Activated CD4-positive, CD25-positive, alpha-beta regulatory T cell treated with anti-CD3 and anti-CD28 coated beads, Interleukin-2, amount 50 U/mL, for 24 hours (primary cell): ENCODE data around the gene OPN1SW.
A peak's percentile ranks its signal among the peaks of the same experiment; 100 is the strongest.

Experiments used
- ATAC-seq, 2 donors: fragments of 150-1000 bp; cut with Tn5 transposase; one replicate each; pipeline ENCODE4 v1.10.0; 2021; ENCODE audit warnings: mild to moderate bottlenecking in 1 of 2, moderate library complexity in 1 of 2

The OPN1SW gene

GRCh38 chr7:128757203-128757602 lies 18.4 kb downstream of the OPN1SW start:
- no peak for ATAC-seq

DNA sequence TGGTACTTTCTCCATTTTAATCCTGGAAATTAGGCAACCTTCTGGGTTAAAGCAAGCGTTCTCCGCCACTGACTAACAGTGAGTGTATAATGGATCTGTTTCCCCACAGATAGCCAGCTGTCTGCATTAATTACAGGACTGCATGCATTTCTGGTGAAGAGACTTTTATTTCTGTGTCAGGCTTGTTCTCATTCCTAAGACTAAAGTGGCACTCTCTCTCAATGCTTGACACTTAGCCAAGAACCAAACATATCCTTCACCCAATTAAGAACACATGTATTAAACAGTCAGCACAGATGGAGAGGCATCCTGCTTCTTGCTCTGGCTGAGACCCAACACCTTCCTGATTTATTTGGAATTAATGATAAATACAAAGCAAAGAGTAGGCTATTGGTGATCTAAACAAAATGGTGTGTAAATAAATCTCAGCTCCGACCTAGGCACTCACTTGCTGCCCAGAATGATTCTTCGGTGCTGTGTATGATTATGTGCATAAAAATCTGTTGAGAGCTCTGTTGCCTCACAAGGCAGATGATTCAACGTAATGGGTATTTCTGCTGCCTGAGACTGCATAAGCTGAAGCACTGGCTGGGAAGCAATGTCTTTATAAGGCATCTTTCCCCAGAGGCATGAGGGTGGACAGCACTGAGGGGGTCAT lies 19.6 kb downstream of the OPN1SW start:
- no peak for ATAC-seq

DNA sequence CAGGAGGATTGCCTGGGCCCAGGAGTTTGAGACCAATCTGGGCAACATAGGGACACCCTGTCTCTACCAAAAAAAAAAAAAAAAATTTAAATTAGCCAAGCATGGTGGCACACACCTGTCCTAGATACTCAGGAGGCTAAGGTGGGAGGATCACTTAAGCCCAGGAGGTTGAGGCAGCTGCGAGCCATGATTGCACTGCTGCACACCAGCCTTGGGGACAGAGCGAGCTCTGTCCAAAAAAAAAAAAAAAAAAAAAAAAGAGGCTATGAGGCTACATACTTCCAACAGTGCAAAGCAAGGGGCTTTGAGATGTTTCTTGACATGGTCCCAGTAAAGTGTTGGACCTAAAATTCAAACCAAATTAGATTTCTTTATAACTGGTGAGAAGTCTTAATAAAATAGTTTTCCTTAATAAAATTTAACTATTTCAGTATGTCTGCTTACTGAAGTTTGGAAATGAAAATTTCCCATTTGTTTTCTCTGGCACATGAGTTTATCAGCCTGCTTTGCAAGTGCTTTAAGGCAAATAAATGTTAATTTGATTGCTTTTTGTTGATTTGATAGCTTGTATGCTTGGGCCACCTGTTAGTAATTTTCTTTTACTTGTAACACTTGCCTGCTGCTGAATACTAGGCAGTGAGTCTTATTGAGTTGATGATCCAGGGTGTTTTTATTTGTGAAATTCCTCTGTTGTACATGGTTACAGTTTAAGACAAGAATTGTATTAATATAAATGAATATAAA lies 20.3 kb downstream of the OPN1SW start:
- ATAC-seq, result no peak

DNA sequence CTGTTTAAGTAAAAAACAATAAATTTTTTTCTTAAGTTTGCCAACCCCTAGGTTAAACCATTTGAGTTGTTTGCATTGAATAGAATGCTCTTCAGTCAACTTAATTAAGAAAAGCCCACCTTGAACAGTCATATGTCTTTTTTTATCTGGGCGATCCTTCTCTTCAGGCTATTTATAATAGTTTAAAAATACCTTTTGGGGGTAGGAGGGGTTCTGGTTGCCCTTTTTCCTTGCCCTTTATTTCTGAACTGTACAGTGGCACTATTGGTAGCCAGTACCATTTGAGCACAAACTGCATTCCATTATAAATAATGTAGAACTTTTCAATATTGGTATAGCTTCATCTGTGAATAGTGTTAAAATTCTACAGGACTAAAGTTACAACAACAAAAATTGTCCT lies 23.3 kb downstream of the OPN1SW start:
- ATAC-seq, result no peak

DNA sequence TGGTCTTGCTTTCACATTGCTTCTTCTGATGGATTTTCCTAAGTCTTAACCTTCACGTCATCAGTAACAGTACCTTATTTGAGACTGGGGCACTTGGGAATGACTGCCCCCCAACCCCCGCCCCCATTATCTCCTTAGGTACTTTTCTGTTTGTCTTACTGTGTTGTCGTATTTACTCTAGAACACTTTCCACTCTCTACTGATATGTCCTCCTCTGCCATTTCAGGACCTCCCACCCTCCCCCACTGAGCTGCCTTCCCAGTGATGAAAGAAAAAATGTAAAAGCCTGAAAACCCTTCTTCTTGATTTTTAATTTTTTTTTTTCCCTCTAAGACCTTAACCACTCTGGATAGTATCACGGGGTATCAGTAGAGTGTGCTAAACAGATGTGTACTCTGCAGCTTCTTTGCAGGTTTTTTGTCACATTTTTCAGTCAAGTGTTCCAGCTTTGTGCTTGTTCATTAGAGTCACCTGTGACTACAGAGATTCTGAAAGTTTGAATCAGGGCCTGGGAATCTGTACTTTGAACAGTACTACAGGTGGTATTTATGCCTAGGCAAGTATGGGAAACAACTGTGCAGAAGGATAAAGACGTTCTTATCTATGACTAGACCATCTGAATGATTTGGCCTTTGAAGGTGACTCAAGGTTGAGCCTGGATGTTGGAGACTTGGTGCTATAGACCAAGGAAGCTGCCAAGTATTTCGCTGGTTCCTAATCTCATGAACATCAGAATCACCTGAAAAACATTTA lies 28.1 kb downstream of the OPN1SW start:
- no peak for ATAC-seq

GRCh38 chr7:128745706-128746105 lies 29.9 kb downstream of the OPN1SW start:
- ATAC-seq, result no peak

GRCh38 chr7:128744366-128744905 lies 31.2 kb downstream of the OPN1SW start:
- ATAC-seq, result no peak

DNA sequence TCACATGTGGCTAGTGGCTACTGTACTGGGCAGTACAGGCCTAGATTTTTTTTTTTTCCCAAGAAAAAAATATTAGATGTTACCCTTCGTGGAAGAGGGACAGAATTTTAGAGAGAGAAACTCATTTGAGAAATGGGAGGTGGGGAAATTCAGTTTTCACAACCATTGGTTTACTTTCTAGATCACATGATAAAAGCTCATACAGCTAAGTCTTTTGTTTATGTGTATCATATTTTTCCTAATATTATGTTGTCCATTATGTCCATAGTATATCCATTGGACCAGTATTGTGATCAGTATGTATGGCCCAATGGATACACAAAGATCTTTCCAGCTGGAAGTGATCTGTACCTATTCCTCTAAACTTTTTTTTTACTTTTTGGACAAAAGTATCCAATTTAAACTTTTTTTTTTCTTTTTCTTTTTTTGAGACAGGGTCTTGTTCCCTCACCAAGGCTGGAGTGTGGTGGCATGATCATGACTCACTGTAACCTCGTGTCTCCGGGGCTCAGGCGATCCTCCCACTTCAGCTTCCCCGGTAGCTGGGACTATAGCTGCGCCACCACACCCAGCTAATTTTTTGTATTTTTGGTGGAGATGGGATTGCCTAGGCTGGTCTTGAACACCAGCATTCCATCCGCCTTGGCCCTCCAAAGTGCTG lies 32.4 kb downstream of the OPN1SW start:
- ATAC-seq, result no peak

GRCh38 chr7:128742206-128742605 lies 33.4 kb downstream of the OPN1SW start:
- ATAC-seq, result no peak

GRCh38 chr7:128741491-128741890 lies 34.1 kb downstream of the OPN1SW start:
- ATAC-seq, result no peak

DNA sequence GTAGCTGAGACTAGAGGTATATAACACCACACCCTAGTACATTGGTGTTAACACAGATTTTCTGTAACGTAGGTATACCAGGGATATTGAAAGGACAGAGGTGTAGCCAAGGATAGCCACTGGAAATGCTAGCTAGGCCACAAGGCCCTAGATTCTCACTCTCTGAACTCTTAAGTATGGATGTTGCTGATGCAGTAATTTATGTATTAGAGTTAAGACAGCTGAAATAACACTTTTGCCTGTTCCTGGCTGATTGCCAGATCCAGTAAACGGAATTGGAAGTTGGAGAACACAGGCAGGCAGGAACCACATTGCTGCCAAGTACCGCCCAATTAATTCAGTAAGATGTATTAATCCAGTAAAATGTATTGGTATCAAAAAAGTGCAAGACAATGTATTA lies 34.6 kb downstream of the OPN1SW start:
- no peak for ATAC-seq

- ATAC-seq, result no peak
Measured at GRCh38 chr7:128739990-128740682, 35.5 kb downstream of the OPN1SW start.

- peak; percentile 98 to 99 for ATAC-seq
Measured at GRCh38 chr7:128739048-128739962, 36.3 kb downstream of the OPN1SW start, which contains the start of gene CALU. Gene CALU (plus strand): TSS chr7:128739359. CDS start chr7:128748584, 9,225 bp downstream.

DNA sequence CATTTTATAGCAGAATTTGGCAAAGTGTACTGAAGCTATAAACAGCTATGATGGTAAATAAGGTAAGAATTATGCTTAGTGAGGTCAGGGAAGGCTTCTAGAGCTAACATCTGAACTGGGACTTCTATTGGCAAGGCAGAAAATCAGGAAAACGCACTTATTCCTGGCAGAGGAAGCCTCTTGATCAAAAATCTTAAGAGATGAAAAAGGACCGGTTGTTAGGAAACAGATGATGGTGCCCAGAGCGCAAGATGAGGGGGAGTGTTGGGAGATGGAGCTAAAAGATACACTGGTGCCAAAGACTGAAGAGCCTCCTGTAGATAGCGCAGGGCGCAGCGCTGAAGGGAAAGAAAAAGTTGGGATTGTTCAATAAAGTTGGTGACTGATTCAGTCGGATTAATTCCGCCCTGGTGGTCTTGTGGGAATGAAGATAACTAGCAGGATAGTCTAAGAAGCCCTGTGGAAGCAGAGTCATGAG lies 37.0 kb downstream of the OPN1SW start:
- peak; percentile 3 to 10 for ATAC-seq

DNA sequence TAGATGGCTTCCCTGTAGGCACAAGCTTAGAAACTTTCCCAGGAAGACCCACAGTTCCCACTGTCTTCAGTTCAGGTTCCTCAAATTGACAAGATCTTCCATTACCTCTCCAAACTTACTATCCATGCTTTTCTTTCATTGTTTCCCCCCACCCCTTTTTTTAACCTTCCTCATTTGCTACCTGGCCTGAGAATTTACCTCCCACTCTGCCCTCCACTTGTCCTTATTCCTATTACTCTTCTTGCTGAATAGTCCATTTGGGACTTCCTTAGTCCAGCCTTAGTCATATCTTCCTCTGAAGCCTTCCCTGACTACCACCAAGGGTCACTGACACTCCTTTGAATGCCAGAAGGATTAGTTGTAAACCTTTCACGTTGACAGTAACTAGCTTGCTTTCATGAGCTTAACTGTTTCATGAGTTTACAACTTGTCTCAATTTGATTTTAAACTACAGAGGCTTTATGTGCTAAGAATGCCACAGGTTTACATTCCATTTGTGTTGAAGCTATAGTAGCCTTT lies 37.7 kb downstream of the OPN1SW start:
- ATAC-seq, result no peak

- no peak for ATAC-seq
Measured at GRCh38 chr7:128737441-128737840, 38.2 kb downstream of the OPN1SW start.

- ATAC-seq, result no peak
Measured at GRCh38 chr7:128735436-128735835, 40.2 kb downstream of the OPN1SW start.

- no peak for ATAC-seq
Measured at GRCh38 chr7:128734890-128735289, 40.7 kb downstream of the OPN1SW start.

GRCh38 chr7:128733278-128733645 lies 42.3 kb downstream of the OPN1SW start:
- ATAC-seq, result no peak

DNA sequence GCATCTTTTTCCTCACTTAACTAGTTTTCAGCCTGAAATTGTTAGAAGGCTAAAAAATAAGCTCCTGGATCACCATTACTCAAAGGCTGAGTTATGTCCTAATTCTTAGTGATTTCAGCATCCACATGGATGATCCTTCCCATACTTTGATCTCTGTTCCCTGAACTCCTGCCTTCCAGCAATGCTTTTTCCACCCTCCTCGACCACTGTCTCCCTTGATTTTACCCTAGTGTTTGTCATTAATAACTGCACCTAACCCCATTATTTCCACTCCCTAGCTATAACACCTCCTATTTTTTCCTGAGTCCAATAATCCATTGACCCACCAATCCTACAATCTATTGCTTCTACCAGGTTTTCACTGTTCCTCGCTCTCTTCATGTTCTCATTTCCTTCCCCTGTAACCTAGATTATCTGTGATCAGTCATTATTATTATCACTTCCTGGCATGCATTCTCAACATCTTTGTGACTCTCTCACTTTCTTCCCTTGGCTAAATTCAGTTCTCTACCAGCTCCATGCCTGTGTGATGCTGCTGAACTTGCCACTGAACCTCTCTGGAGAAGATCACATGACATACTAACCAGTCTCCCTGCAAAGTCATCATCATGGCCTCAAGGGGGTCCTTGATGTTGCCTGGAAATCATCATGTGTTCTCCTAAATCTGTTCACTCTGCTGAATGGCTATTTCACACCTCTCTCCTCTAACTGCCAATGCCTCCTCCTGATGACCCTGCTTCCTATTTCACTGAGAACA lies 42.9 kb downstream of the OPN1SW start:
- ATAC-seq, result no peak
